Sigmoid colon (tissue), 4 donors: ENCODE data around the gene CDKN1C.

Experiments
- EP300 ChIP-seq, 4 donors: sonication (generic); formaldehyde crosslinking; IDR thresholded peaks; one replicate each; pipeline ENCODE4 v1.6.1; 2017; ENCODE audit warnings: antibody characterized with exemption in 4 of 4
- POLR2A ChIP-seq, 2 donors: fragments of 450-650 bp; IDR thresholded peaks; one replicate each; pipeline ENCODE4 v1.6.1; 2016; ENCODE audit warnings: antibody characterized with exemption in 2 of 2, mild to moderate bottlenecking in 2 of 2, moderate library complexity in 2 of 2
- POLR2AphosphoS5 ChIP-seq, 4 donors: sonication (generic); formaldehyde crosslinking; IDR thresholded peaks; one replicate each; pipeline ENCODE4 v1.6.1; 2017; ENCODE audit warnings: antibody characterized with exemption in 4 of 4
- TF ChIP-seq, protein P1 (sequence below), 4 experiments: fragments of 450-650 bp in 3 of 4; fragments of 200-600 bp in 1 of 4; IDR thresholded peaks; one replicate each; pipeline ENCODE4 v1.5.1; 2016 to 2019; ENCODE audit warnings: antibody characterized with exemption in 4 of 4, mild to moderate bottlenecking in 3 of 4, moderate library complexity in 2 of 4

- TF ChIP-seq POLR2A (IDR thresholded peaks at IDR 0.05) (no peak), POLR2AphosphoS5 (IDR thresholded peaks at IDR 0.05) (no peak), EP300 (IDR thresholded peaks at IDR 0.05) (no peak)
- TF ChIP-seq, protein P1, sequence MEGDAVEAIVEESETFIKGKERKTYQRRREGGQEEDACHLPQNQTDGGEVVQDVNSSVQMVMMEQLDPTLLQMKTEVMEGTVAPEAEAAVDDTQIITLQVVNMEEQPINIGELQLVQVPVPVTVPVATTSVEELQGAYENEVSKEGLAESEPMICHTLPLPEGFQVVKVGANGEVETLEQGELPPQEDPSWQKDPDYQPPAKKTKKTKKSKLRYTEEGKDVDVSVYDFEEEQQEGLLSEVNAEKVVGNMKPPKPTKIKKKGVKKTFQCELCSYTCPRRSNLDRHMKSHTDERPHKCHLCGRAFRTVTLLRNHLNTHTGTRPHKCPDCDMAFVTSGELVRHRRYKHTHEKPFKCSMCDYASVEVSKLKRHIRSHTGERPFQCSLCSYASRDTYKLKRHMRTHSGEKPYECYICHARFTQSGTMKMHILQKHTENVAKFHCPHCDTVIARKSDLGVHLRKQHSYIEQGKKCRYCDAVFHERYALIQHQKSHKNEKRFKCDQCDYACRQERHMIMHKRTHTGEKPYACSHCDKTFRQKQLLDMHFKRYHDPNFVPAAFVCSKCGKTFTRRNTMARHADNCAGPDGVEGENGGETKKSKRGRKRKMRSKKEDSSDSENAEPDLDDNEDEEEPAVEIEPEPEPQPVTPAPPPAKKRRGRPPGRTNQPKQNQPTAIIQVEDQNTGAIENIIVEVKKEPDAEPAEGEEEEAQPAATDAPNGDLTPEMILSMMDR (IDR thresholded peaks at IDR 0.05): no peak
Measured at GRCh38 chr11:2886936-2887335, 1.4 kb upstream of the CDKN1C start.
